Activated gamma-delta T cell treated with anti-CD3 and anti-CD28 coated beads, Interleukin-2, amount 50 U/mL, for 16 hours (primary cell): Measurements from ENCODE around the gene CHN1.

Source experiments
- DNase-seq: peaks from one replicate; pipeline ENCODE4 v3.0.0-alpha.2; 2020; ENCODE audit warnings: low read depth

CHN1 gene

DNA sequence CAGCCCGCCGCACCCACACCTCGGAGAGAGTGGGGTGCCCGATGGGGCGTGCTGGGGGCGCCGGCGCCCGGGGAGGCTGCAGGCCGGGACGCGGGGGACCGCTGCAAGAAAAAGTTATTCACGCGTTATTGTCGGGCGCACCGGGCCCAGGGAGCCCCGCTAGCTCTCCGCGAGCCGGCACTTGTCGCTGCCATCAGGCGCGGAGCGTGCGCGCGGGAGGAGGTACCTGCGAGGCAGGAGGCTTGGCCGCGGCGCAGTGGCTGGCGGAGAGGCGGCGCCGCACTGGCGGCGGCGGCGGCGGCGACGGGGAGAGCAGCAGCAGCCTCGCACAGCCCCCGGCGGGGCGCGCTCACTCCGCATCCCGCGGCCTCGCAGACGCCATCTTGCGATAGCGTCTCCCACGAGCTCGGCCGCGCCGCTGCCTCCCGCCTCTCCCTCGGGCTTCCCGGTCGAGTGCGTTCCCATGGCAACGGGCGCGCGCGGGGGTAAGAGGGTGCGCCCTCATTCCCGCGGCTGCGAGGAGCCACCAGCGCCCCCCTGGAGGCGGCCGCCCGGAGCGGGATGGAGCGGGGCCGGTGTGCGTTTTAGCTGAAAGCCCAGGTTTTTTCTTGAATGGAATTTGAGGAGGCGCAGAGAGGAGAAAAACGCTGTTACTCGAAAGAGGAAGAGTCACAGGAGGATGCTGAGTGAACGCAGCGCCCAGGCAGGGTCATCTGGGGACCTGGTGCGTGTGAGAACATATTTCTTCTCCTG lies at the start of gene CHN1:
TSS of gene CHN1 (minus strand) at position 402 of the 753 bp plus-strand sequence. CDS start 469 bp downstream, outside the sequence.
- DNase-seq: peak; percentile 22

- no peak for DNase-seq
Measured at GRCh38 chr2:175054340-175054739, 49.2 kb upstream of the CHN1 start.

GRCh38 chr2:175049661-175050060 lies 44.5 kb upstream of the CHN1 start:
- DNase-seq: no peak

- no peak for DNase-seq
Measured at GRCh38 chr2:175048275-175048674, 43.1 kb upstream of the CHN1 start.

GRCh38 chr2:175039490-175039889 lies 34.3 kb upstream of the CHN1 start:
- DNase-seq: no peak

DNA sequence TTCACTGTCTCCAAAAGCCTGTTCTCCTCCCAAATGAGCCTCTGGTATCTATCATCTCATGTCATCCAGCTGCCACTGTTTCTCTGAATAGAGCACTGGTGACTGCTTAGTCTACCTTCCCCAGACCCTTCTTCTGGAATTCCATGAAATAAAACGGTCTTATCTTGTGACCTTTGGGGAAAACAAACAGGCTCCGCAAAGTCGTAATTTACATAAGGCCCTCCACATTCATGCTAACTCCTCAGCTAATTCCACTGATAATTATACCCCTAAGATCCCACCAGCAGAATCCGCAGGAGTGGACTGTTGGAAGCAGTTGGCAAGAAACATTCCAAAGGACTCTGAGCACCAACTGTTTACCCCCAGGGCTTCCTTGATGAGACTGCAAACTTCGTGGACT lies 33.9 kb upstream of the CHN1 start:
- DNase-seq: no peak

DNA sequence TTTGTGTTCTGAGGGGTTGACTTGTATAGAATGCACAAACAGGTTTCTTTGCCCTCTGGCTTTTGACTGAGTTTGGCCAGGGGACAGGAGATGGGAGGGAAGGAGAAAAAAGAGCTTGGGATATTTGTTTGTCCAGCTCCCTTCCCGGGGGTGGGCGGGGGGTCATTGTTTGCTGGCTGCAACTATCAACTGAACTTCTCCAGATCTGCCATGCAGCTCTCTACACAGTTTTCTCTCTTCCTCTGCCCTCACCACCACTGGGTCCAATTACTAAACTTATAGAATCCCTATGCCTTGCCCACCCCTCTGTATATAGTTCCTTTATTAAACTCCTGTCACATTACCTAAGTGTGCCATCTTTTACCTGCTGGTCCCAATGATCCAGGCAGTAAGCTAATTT lies 32.8 kb upstream of the CHN1 start:
- DNase-seq: no peak

- DNase-seq: no peak
Measured at GRCh38 chr2:175036582-175037018, 31.4 kb upstream of the CHN1 start.

DNA sequence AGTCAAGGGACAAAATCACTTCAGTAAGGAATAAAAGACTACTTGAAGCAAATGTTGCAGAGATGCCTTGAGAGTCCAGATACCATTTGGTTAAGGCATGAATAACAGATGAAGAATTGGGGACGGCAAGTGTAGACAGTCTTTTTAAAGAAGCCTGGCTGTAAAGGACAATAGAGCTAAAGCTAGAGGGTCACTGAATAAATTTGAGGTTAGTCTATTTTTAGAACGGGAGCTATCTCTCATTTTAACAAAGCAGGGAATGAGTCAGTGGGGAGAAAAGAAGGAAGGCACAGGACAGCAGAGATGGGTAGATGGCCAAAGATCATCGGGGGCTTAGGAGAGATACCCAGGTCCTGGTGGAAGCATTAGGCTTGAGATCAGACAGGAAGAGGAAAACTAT lies 30.6 kb upstream of the CHN1 start:
- DNase-seq: no peak

DNA sequence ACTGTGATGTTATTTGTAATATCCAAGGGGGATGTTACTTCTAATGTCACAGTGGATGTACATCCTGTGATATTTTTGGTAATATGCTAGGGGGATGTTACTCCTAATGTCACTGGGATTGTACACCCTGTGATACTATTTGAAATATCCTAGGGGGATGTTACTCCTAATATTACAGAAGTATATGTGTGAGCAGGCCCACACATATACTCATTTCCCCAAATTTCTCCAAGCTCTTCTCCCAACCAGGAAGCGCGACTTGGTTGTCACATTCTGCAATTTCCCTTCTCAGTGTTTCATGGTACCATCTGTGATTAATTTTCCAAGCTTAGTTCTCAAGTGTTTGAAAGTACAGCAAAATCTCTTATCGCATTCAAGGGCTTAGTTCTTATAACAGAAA lies 29.5 kb upstream of the CHN1 start:
- DNase-seq: no peak

- no peak for DNase-seq
Measured at GRCh38 chr2:175030380-175031271, 25.4 kb upstream of the CHN1 start.

GRCh38 chr2:175027755-175028154 lies 22.6 kb upstream of the CHN1 start:
- no peak for DNase-seq

- no peak for DNase-seq
Measured at GRCh38 chr2:175026385-175026784, 21.2 kb upstream of the CHN1 start.

- DNase-seq: no peak
Measured at GRCh38 chr2:175025946-175026345, 20.8 kb upstream of the CHN1 start.

GRCh38 chr2:175025233-175025632 lies 20.1 kb upstream of the CHN1 start:
- no peak for DNase-seq

DNA sequence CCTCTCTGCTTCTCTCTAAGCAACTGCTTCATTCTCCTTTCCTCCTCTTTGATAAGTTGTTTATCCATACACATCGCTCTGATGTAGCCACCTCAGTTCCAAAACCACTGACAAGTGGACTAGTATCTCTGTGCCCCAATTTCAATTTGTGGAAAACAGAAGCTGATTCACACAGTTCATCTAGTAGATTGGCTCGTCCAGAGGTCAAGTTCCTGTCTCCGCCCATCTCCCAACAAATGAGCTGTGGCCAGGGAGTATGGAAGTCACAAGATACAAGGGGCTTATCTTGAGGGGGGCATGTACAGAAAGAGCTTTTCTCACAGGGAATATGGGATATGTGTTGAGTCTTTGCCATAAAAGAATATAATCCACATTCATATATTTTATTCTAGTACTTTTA lies 17.7 kb upstream of the CHN1 start:
- no peak for DNase-seq

GRCh38 chr2:175019566-175020327 lies 14.6 kb upstream of the CHN1 start:
- DNase-seq: no peak

- DNase-seq: no peak
Measured at GRCh38 chr2:175017618-175018414, 12.6 kb upstream of the CHN1 start.

GRCh38 chr2:175015340-175015739 lies 10.2 kb upstream of the CHN1 start:
- DNase-seq: no peak

- no peak for DNase-seq
Measured at GRCh38 chr2:175012516-175012915, 7.3 kb upstream of the CHN1 start.

- DNase-seq: no peak
Measured at GRCh38 chr2:175011505-175011904, 6.3 kb upstream of the CHN1 start.

- DNase-seq: no peak
Measured at GRCh38 chr2:175010848-175011254, 5.7 kb upstream of the CHN1 start.
